Endothelial cell of umbilical vein (primary cell): Measurements from ENCODE around the gene ASIP. TPM values are rescaled to one million over a fixed set of nuclear protein-coding genes. Genes with fewer than 3 reads are reported as not detected.
A peak's percentile ranks its signal among the peaks of the same experiment; 100 is the strongest.

ENCODE experiments used
- BruUV-seq: library from RNA; stranded (reverse); fragments of 400-500 nt; replicated peaks from 2 replicates; lab custom pipeline; 2021; lab: Mats Ljungman, UMichigan
- CTCF ChIA-PET: fragments of 300-600, 350-600 bp; sonication (Branson Sonifier 250); formaldehyde crosslinking; loops from one replicate; lab custom pipeline; 2021; ENCODE audit warnings: antibody characterized with exemption, inconsistent platforms; lab: Charles Lee
- POLR2A ChIA-PET: fragments of 300-600, 350-600 bp; sonication (Branson Sonifier 250); formaldehyde crosslinking; loops from one replicate; lab custom pipeline; 2021; ENCODE audit warnings: antibody characterized with exemption, inconsistent platforms; lab: Charles Lee
- DNase-seq: peaks from one replicate; pipeline ENCODE4 v3.0.0-alpha.2; 2011; ENCODE audit warnings: low read depth, low spot score
- FAIRE-seq: peaks from 2 replicates; lab custom pipeline; 2011; peaks lifted over from hg19 to GRCh38; lab: Jason Lieb, UNC
- H2AFZ ChIP-seq: 2 replicates; pipeline ENCODE4 v1.6.0; 2012; ENCODE audit warnings: low read depth, low read length, control low read depth, inconsistent platforms
- H3K27ac ChIP-seq: 2 replicates; pipeline ENCODE4 v1.5.1; 2011; ENCODE audit warnings: low read depth, mild to moderate bottlenecking, control low read depth, low read length, moderate library complexity; ENCODE audit not compliant: insufficient read depth
- H3K27me3 ChIP-seq, 2 experiments: 2 replicates each; pipeline versions ENCODE4 v1.6.0 to v1.6.1; 2011; ENCODE audit warnings: low read length in 2 of 2, mixed read lengths in 1 of 2; ENCODE audit not compliant: control insufficient read depth in 2 of 2, insufficient read depth in 2 of 2
- H3K36me3 ChIP-seq, 2 experiments: 2 replicates in 1 of 2; 3 replicates in 1 of 2; pipeline ENCODE4 v1.5.1; 2011; ENCODE audit warnings: low read length in 2 of 2, mild to moderate bottlenecking in 1 of 2, moderate library complexity in 1 of 2; ENCODE audit not compliant: control insufficient read depth in 2 of 2, insufficient read depth in 2 of 2; ENCODE audit errors: extremely low read depth in 1 of 2
- H3K4me1 ChIP-seq: 3 replicates; pipeline ENCODE4 v1.5.1; 2011; ENCODE audit warnings: mild to moderate bottlenecking, low read length; ENCODE audit not compliant: control insufficient read depth, insufficient read depth; ENCODE audit errors: extremely low read depth
- H3K4me2 ChIP-seq: 2 replicates; pipeline ENCODE4 v1.6.1; 2011; ENCODE audit warnings: low read length, control low read depth, mixed read lengths; ENCODE audit not compliant: insufficient read depth
- H3K4me3 ChIP-seq, 3 experiments: fragments of 200-600 bp in 1 of 3; sonication (generic), shearing (Covaris generic) in 1 of 3; replicated peaks in 1 of 3; 2 replicates each; pipeline ENCODE4 v1.5.1; 2011 to 2016; ENCODE audit warnings: control low read depth in 3 of 3, low read length in 3 of 3, mild to moderate bottlenecking in 2 of 3, inconsistent platforms in 1 of 3, low read depth in 1 of 3, moderate library complexity in 1 of 3; ENCODE audit not compliant: insufficient read depth in 1 of 3
- H3K79me2 ChIP-seq: 2 replicates; pipeline ENCODE4 v1.6.0; 2012; ENCODE audit warnings: low read length, inconsistent platforms; ENCODE audit not compliant: control insufficient read depth, insufficient read depth
- H3K9ac ChIP-seq: replicated peaks from 2 replicates; pipeline ENCODE3; 2011; ENCODE audit warnings: low read length, control low read depth; ENCODE audit not compliant: insufficient read depth; ENCODE audit errors: extremely low read depth
- H3K9me1 ChIP-seq: replicated peaks from 3 replicates; pipeline ENCODE4 v1.6.0; 2011; ENCODE audit warnings: mild to moderate bottlenecking, low read length; ENCODE audit not compliant: control insufficient read depth, insufficient read depth; ENCODE audit errors: extremely low read depth
- H3K9me3 ChIP-seq: replicated peaks from 2 replicates; pipeline ENCODE4 v1.5.1; 2012; ENCODE audit warnings: low read length, inconsistent platforms; ENCODE audit not compliant: control insufficient read depth, insufficient read depth
- H4K20me1 ChIP-seq: replicated peaks from 2 replicates; pipeline ENCODE3; 2011; ENCODE audit warnings: mild to moderate bottlenecking, low read length; ENCODE audit not compliant: control insufficient read depth, insufficient read depth; ENCODE audit errors: extremely low read depth
- EZH2 ChIP-seq: IDR thresholded peaks from 2 replicates; pipeline ENCODE4 v1.6.1; 2012; ENCODE audit warnings: borderline replicate concordance, low read depth, mild to moderate bottlenecking, moderate library complexity, low read length, inconsistent platforms; ENCODE audit not compliant: severe bottlenecking
- FOS ChIP-seq: IDR thresholded peaks from 2 replicates; pipeline ENCODE4 v1.6.1; 2011; ENCODE audit warnings: mild to moderate bottlenecking, low read length, moderate library complexity, borderline replicate concordance; ENCODE audit not compliant: insufficient read depth
- GATA2 ChIP-seq: IDR thresholded peaks from 2 replicates; pipeline ENCODE4 v1.7.0; 2011; ENCODE audit warnings: low read depth, mild to moderate bottlenecking, moderate library complexity, mixed read lengths, low read length; ENCODE audit not compliant: insufficient read length, insufficient read depth
- JUN ChIP-seq: IDR thresholded peaks from 2 replicates; pipeline ENCODE4 v1.6.1; 2011; ENCODE audit warnings: borderline replicate concordance, low read depth; ENCODE audit not compliant: insufficient read length, insufficient read depth
- MAX ChIP-seq: IDR thresholded peaks from 2 replicates; pipeline ENCODE4 v1.6.1; 2011; ENCODE audit not compliant: insufficient read depth, insufficient read length
- MYC ChIP-seq: IDR thresholded peaks from one replicate; pipeline ENCODE4 v1.6.1; 2011; ENCODE audit warnings: mild to moderate bottlenecking, low read depth, low read length
- POLR2A ChIP-seq: IDR thresholded peaks from 2 replicates; pipeline ENCODE4 v1.6.1; 2012; ENCODE audit warnings: low read depth, mild to moderate bottlenecking, control low read depth, low read length
- POLR2AphosphoS5 ChIP-seq: IDR thresholded peaks from 2 replicates; pipeline ENCODE4 v1.6.1; 2012; ENCODE audit warnings: low read depth, mild to moderate bottlenecking, control low read depth, low read length, moderate library complexity; ENCODE audit not compliant: insufficient read depth
- dilution Hi-C: fragments of 300-500 bp; cut with MboI; formaldehyde crosslinking; loops from one replicate; pipeline ENCODE4 v1.15.0; 2019; ENCODE audit warnings: low sequenced_read_pairs; ENCODE audit not compliant: extremely low pct_ligation_motif_present
- intact Hi-C: fragments of 100-400 bp; cut with micrococcal nuclease; formaldehyde crosslinking; loops from one replicate; pipeline ENCODE4 v1.10.0; 2022
- polyA plus RNA-seq, 4 experiments: library from polyadenylated mRNA; depleted of rRNA in 3 of 4; stranded (reverse) in 3 of 4; unstranded in 1 of 4; fragments of >200 nt; gene quantifications; 2 replicates each; pipeline versions ENCODE4 v1.2.1 to v1.2.3, GENCODE V29; 2011 to 2012; ENCODE audit warnings: missing spikeins in 1 of 4
- total RNA-seq: library from RNA; stranded (reverse); gene quantifications from 2 replicates; pipeline ENCODE4 v1.2.3, GENCODE V29; 2021
- TF ChIP-seq, protein P1 (sequence below), 2 donors: IDR thresholded peaks; 1 replicate in 1 of 2; 2 replicates in 1 of 2; pipeline ENCODE4 v1.5.1; 2011; ENCODE audit warnings: low read length in 2 of 2, mild to moderate bottlenecking in 2 of 2, moderate library complexity in 2 of 2, control low read depth in 1 of 2, inconsistent platforms in 1 of 2, low read depth in 1 of 2; ENCODE audit not compliant: insufficient read depth in 1 of 2; ENCODE audit errors: extremely low read depth in 1 of 2

Gene ASIP
- total and polyA plus RNA-seq, 2 donors (not counting 3 experiments of a cell fraction or from before 2014, with no cell fraction given): not detected

DNA sequence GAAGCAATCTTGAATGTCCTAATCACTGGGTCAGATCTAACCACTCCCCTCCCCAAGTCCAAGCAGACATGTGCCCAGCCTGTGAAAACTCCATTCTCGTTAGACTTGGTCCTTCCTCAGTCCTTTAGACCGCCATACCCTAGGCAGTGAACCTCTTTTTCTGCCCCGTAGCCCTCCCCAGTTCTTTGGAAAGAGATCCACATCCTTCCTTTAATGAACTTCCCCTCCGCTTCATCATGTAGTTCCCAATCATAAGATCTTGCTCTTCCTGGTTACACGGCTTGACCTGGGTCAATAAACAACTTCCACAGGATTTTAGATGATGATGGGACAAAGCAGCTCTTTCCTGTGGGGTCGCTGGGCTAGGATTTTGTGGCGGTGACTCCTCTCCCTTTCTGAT lies 52.4 kb downstream of the ASIP start:
- no peak overlapping the region for H2AFZ ChIP-seq
- ChIA-PET POLR2A (interaction anchor here (1.2 kb wide), 1 partner anchor 300 kb away, joined by 3 read pairs; no protein-coding TSS in a partner anchor), CTCF (interaction anchor here (1.1 to 1.4 kb wide), 2 partner anchors 103 to 229 kb away, joined by 3 read pairs; no protein-coding TSS in a partner anchor)
- no peaks in the 10 kb centered on the region for H3K27me3 ChIP-seq
- intact Hi-C loops (no loop called here), dilution Hi-C loops (no loop called here)
- H3K4me1 ChIP-seq: no peaks in the 10 kb centered on the region
- H3K4me3 ChIP-seq: no peak overlapping the region
- no TSS peak for BruUV-seq
- H3K9ac ChIP-seq: no peak overlapping the region
- H3K9me3 ChIP-seq: no peaks in the 10 kb centered on the region
- no peak overlapping the region for H3K4me2 ChIP-seq
- no peaks in the 10 kb centered on the region for H3K9me1 ChIP-seq
- TF ChIP-seq GATA2 (peak; percentile 9), MYC (no peak), EZH2 (no peak), POLR2A (no peak), POLR2AphosphoS5 (no peak), JUN (no peak)
- no peaks in the 10 kb centered on the region for H4K20me1 ChIP-seq
- H3K79me2 ChIP-seq: peaks cover 10% of the 10 kb centered on the region
- no peak overlapping the region for H3K27ac ChIP-seq
- peaks cover 0 to 7% of the 10 kb centered on the region in 2 experiments for H3K36me3 ChIP-seq
- FAIRE-seq: peak; percentile 68
- peak; percentile 12 for DNase-seq

DNA sequence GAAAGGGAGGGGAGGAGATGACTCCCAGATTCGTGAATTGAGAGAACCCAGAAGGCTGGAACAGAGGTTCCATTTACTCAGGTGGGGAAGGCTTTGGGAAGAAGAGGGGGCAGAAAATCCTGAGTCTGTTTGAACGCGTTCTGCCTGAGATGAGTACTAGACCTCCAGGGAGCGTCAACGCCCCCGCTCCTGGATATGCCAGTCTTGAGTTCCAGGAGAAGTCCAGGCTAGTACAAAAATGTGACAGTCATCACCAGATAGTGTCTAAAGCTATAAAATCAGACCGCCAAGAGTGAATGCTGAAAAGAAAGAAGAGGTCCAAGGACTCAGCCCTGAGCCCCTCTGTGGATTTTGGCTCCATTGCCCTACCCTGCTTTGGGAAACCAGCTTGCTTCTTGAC lies 53.3 kb downstream of the ASIP start:
- POLR2A ChIA-PET: interaction anchor here (1.2 kb wide), 1 partner anchor 301 kb away, joined by 3 read pairs; no protein-coding TSS in a partner anchor
- Histone ChIP-seq H3K79me2 (peaks cover 16% of the 10 kb centered on the region), H3K9me1 (no peaks in the 10 kb centered on the region), H4K20me1 (no peaks in the 10 kb centered on the region), H3K27me3 (no peaks in the 10 kb centered on the region), H3K4me2 (no peak overlapping the region), H3K36me3 (peaks cover 0 to 7% of the 10 kb centered on the region in 2 experiments), H3K27ac (no peak overlapping the region), H3K4me1 (no peaks in the 10 kb centered on the region), H3K9ac (no peak overlapping the region), H3K4me3 (no peak overlapping the region), H3K9me3 (no peaks in the 10 kb centered on the region), H2AFZ (no peak overlapping the region)
- no peak for DNase-seq
- TF ChIP-seq, protein P1, sequence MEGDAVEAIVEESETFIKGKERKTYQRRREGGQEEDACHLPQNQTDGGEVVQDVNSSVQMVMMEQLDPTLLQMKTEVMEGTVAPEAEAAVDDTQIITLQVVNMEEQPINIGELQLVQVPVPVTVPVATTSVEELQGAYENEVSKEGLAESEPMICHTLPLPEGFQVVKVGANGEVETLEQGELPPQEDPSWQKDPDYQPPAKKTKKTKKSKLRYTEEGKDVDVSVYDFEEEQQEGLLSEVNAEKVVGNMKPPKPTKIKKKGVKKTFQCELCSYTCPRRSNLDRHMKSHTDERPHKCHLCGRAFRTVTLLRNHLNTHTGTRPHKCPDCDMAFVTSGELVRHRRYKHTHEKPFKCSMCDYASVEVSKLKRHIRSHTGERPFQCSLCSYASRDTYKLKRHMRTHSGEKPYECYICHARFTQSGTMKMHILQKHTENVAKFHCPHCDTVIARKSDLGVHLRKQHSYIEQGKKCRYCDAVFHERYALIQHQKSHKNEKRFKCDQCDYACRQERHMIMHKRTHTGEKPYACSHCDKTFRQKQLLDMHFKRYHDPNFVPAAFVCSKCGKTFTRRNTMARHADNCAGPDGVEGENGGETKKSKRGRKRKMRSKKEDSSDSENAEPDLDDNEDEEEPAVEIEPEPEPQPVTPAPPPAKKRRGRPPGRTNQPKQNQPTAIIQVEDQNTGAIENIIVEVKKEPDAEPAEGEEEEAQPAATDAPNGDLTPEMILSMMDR (IDR thresholded peaks at IDR 0.05; ENCODE audit: extremely low read depth in 1 of 2, insufficient read depth in 1 of 2, low read depth in 1 of 2, low read length in 2 of 2): no peak
- TF ChIP-seq GATA2 (no peak), POLR2A (no peak), EZH2 (no peak), MYC (no peak), FOS (no peak), JUN (no peak), POLR2AphosphoS5 (no peak), MAX (no peak)
- BruUV-seq: no TSS peak
- CTCF ChIA-PET: interaction anchor here (1.1 to 4.3 kb wide), 2 partner anchors 104 to 228 kb away, joined by 3 to 18 read pairs; no protein-coding TSS in a partner anchor
- FAIRE-seq: no peak
- intact Hi-C loops (no loop called here), dilution Hi-C loops (no loop called here)
